ENCODE data around the gene ACTR1B.
A peak's percentile ranks its signal among the peaks of the same experiment; 100 is the strongest.
"Not testable (repeated sequence)": the region's sequence is repeated elsewhere in the genome, so short reads cannot be mapped to it uniquely, and the experiment has no call there.

The ACTR1B gene

DNA sequence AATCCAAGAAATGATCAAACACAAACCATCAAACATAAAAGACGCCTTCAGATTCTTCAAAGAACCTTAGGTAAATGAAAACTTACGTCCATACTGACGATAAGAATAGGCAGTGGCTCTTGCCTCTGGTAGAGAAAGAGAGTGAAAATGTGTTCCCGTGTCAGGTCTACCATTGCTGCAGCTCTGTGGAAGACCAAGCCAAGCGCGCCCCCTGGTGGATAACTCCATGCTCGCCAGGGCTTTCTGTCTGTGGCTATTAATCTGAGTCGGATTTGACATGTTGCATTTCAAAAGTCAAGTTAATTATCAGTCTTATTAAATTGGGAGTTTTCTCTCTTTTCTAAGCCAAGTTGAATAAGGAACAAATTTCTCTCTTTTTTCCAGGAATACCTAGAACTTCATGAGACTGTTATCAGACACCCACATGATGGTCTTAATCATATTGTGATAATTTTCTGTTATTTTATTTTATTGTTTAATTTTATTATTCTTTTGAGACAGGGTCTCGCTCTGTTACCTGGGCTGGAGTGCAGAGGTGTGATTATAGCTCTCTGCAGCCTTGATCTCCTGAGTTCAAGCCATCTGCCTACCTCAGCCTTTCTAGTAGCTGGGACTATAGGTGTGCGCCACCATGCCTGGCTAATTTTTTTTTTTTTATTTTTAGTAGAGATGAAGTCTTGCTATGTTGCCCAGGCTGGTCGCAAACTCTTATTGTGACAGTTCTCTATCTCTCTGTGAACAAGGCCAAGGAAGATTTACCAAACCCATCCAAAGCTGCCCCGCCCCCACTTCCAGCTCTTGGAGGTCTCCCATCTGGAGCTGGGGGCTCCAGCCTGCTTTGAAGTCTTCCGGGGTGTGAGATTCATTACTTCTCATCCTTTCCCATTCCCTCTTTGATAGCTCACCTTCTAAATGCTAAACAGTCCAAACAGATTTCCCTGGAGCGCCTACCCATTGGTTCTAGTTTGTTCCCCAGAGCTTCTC, 33.7 kb upstream of the ACTR1B start:
- Mint-ChIP-seq H3K27ac (peak overlapping the region in 2 of 3 experiments; percentile 35 to 36), H3K36me3 (ENCODE audit: low read depth) (no peaks in the 10 kb centered on the region), H3K27me3 (ENCODE audit: low read depth) (peaks cover 4% of the 10 kb centered on the region), H3K4me3 (peak overlapping the region in 1 of 3 experiments; percentile 28), H3K9me3 (peaks cover 2% of the 10 kb centered on the region), H3K4me1 (peaks cover 4% of the 10 kb centered on the region)
- TF ChIP-seq, protein P1, sequence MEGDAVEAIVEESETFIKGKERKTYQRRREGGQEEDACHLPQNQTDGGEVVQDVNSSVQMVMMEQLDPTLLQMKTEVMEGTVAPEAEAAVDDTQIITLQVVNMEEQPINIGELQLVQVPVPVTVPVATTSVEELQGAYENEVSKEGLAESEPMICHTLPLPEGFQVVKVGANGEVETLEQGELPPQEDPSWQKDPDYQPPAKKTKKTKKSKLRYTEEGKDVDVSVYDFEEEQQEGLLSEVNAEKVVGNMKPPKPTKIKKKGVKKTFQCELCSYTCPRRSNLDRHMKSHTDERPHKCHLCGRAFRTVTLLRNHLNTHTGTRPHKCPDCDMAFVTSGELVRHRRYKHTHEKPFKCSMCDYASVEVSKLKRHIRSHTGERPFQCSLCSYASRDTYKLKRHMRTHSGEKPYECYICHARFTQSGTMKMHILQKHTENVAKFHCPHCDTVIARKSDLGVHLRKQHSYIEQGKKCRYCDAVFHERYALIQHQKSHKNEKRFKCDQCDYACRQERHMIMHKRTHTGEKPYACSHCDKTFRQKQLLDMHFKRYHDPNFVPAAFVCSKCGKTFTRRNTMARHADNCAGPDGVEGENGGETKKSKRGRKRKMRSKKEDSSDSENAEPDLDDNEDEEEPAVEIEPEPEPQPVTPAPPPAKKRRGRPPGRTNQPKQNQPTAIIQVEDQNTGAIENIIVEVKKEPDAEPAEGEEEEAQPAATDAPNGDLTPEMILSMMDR (IDR thresholded peaks at IDR 0.05; ENCODE audit: unreplicated experiment in 3 of 3): peak; percentile 94 to 96 (median 96)

DNA sequence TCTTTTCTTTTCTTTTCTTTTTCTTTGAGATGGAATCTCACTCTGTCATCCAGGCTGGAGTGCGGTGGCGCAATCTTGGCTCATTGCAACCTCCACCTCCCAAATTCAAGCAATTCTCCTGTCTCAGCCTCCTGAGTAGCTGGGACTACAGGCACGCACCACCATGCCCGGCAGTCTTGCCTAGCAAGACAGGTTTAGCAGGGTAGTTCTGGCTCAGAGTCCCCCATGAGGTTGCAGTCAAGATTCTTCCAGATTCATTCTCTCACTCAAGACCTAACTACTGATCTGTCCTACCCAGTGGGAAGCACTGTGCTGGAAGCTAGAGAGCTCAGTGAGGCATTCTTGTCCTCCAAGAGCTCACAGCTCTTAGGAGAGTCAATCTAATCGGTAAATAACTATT, 31.9 kb upstream of the ACTR1B start:
- TF ChIP-seq, protein P1 (IDR thresholded peaks at IDR 0.05; ENCODE audit: unreplicated experiment in 3 of 3): no peak
- peaks cover 4% of the 10 kb centered on the region for H3K4me1 Mint-ChIP-seq
- H3K36me3 Mint-ChIP-seq (ENCODE audit: low read depth): no peaks in the 10 kb centered on the region
- no peak overlapping the region for H3K27ac Mint-ChIP-seq
- peaks cover 4% of the 10 kb centered on the region for H3K27me3 Mint-ChIP-seq (ENCODE audit: low read depth)
- H3K4me3 Mint-ChIP-seq: no peak overlapping the region
- peaks cover 2% of the 10 kb centered on the region for H3K9me3 Mint-ChIP-seq

DNA sequence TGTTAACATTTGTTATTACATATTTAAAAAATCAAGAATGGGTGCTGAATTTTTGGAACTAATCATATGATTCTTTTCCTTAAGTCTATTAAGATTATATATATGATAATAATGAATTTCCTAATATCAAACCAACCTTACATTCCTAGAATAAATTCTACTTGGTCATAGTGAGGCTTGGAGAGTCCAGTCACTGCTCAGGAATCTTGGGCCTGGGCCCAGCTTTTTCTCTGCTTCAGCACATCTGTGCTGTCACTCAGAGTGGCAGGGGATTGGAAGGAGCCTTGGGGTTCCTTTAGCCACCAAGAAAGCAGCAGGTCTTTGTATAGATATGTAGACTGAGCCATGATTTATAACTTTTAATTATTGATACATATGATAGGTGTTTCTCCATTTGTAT, 29.6 kb upstream of the ACTR1B start:
- Mint-ChIP-seq H3K9me3 (peaks cover 2% of the 10 kb centered on the region), H3K27me3 (ENCODE audit: low read depth) (peaks cover 4% of the 10 kb centered on the region), H3K4me1 (peaks cover 4% of the 10 kb centered on the region), H3K4me3 (no peak overlapping the region), H3K36me3 (ENCODE audit: low read depth) (no peaks in the 10 kb centered on the region), H3K27ac (no peak overlapping the region)
- TF ChIP-seq, protein P1 (IDR thresholded peaks at IDR 0.05; ENCODE audit: unreplicated experiment in 3 of 3): no peak

DNA sequence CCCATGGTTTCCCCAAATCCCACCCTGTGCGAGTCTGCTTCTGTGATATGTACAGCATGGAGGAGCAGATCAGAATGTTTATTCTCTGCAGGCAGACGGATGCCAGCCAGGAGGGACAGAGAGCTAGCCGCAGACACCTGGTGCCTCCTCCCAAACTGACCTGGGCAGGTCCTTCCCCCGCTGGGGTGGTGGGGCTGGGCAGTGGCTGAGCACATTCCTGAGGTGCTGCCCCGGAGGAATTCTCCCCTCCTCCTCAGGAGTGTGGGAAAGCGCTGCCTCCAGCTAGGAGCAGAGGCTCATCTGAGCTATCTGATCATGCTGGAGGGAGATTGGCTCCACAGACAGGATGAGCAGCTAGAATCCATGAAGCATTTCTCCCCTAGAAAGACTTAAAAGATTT, 27.3 kb upstream of the ACTR1B start:
- no peak overlapping the region for H3K4me3 Mint-ChIP-seq
- no peaks in the 10 kb centered on the region for H3K36me3 Mint-ChIP-seq (ENCODE audit: low read depth)
- TF ChIP-seq, protein P1 (IDR thresholded peaks at IDR 0.05; ENCODE audit: unreplicated experiment in 3 of 3): no peak
- H3K27me3 Mint-ChIP-seq (ENCODE audit: low read depth): no peaks in the 10 kb centered on the region
- H3K9me3 Mint-ChIP-seq: peaks cover 2% of the 10 kb centered on the region
- H3K4me1 Mint-ChIP-seq: no peaks in the 10 kb centered on the region
- H3K27ac Mint-ChIP-seq: no peak overlapping the region

DNA sequence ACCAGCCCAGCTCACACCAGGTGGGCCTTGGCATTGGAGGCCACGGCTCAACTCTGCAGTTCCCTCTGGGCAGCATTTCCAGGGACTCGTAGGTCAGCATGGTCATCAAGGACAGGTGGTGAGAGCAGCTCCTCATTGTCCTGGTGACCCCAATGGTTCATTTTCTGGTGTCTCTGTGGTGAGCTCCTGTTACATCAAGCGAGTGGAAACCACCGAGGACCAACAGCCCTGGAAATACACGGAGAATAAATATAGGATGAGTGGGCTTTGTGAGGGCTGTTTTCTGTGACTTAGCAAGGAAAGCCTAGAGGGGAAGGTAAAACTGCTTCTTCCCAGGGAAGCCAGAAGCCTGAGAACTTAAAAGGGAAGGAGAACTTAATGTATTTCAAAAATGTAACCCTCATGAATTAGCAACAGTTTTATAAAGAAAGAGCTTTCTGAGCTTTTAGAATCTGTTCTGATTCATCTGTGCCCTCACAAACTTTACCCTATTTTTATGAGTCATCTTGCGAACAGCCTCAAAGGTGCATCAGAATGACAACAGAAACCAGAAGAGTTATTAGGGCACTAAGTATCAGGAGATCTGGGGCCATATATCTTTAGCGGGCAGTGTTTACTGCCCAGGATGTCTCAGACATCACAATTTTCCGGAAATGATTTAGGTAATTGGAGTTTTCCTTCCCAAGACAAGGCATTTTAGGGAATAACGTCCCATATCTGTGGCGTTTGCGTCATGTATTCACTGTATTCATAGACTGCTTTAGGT, 24.4 kb upstream of the ACTR1B start:
- H3K27me3 Mint-ChIP-seq (ENCODE audit: low read depth): no peaks in the 10 kb centered on the region
- H3K4me3 Mint-ChIP-seq: no peak overlapping the region
- TF ChIP-seq, protein P1 (IDR thresholded peaks at IDR 0.05; ENCODE audit: unreplicated experiment in 3 of 3): no peak
- H3K27ac Mint-ChIP-seq: no peak overlapping the region
- H3K9me3 Mint-ChIP-seq: no peaks in the 10 kb centered on the region
- no peaks in the 10 kb centered on the region for H3K4me1 Mint-ChIP-seq
- no peaks in the 10 kb centered on the region for H3K36me3 Mint-ChIP-seq (ENCODE audit: low read depth)

DNA sequence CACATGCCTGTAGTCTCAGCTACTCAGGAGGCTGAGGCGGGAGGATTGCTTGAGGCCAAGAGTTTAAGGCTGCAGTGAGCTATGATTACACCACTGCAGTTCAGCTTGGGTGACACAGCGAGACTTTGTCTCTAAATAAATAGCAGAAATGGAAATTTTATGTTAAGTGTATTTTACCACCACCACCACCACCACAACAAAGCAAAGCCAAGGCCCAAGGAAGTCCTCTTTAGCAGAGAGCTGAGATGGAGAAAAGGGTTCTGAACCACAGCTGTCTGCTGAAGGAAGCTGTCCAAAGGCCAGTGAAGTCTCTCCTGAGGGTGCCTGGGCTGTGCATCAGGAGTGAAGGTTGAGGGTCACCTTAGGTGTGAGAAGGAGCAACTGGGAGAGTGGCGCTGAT, 23.4 kb upstream of the ACTR1B start:
- H3K27me3 Mint-ChIP-seq (ENCODE audit: low read depth); H3K27ac Mint-ChIP-seq; H3K36me3 Mint-ChIP-seq (ENCODE audit: low read depth); H3K4me1 Mint-ChIP-seq; H3K4me3 Mint-ChIP-seq; H3K9me3 Mint-ChIP-seq: not testable (repeated sequence)
